22Rv1 (cell line): ENCODE data around the gene TAS1R3.

Source experiments
- CTCF ChIP-seq: fragments of 450-650 bp; IDR thresholded peaks from 2 replicates; pipeline ENCODE4 v1.5.1; 2017; ENCODE audit warnings: mild to moderate bottlenecking
- ZFX ChIP-seq: fragments of 450-650 bp; IDR thresholded peaks from 2 replicates; pipeline ENCODE4 v1.6.1; 2017; ENCODE audit warnings: antibody characterized with exemption, borderline replicate concordance

- no peak for TF ChIP-seq CTCF
- no peak for TF ChIP-seq ZFX
Observed at GRCh38 chr1:1306661-1307260, 24.3 kb upstream of the TAS1R3 start.
